ENCODE measurements around the gene SYNGAP1.

Gene SYNGAP1

DNA sequence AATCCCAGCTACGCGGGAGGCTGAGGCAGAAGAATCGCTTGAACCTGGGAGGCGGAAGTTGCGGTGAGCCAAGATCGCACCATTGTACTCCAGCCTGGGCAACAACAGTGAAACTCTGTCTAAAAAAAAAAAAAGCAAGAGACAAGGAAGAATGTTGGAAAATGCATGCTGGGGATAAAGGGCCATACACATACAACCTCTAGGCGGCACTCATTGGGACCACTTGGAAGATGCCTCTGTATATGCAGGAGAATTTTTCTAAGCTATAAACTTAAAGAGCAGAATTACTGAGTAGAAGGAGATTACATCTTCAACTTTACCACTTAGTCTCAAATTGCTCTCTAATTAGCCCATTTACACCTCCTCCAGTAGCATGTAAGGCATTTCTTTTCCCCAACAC, 77.3 kb downstream of the SYNGAP1 start:
- H3K27me3 ChIP-seq (replicated peaks; ENCODE audit: insufficient read depth, low read length): no peaks in the 10 kb centered on the region
- no peak overlapping the region for H2AFZ ChIP-seq (ENCODE audit: low read length)
- H3K27ac ChIP-seq (ENCODE audit: low read length): no peak overlapping the region
- H3K79me2 ChIP-seq (ENCODE audit: low read length): no peaks in the 10 kb centered on the region
- no peaks in the 10 kb centered on the region for H3K9me2 ChIP-seq (replicated peaks; ENCODE audit: insufficient read depth, low read length)
- H3K9me3 ChIP-seq (replicated peaks; ENCODE audit: insufficient read depth, low read length): no peaks in the 10 kb centered on the region
- no peaks in the 10 kb centered on the region for H3K36me3 ChIP-seq (replicated peaks; ENCODE audit: insufficient read depth, low read length)
- H3K4me3 ChIP-seq (ENCODE audit: low read length): no peak overlapping the region
- no peaks in the 10 kb centered on the region for H3K4me1 ChIP-seq (ENCODE audit: low read length)
- H3K4me2 ChIP-seq (ENCODE audit: low read depth, low read length): no peak overlapping the region
- DNase-seq: no peak
- H4K20me1 ChIP-seq (ENCODE audit: insufficient read depth, low read length): no peaks in the 10 kb centered on the region
- TF ChIP-seq EZH2phosphoT487 (IDR thresholded peaks at IDR 0.05; ENCODE audit: low read length): no peak
- no peak for TF ChIP-seq EZH2 (optimal IDR thresholded peaks at IDR 0.05; ENCODE audit: low read depth, low read length)
- TF ChIP-seq, protein P1, sequence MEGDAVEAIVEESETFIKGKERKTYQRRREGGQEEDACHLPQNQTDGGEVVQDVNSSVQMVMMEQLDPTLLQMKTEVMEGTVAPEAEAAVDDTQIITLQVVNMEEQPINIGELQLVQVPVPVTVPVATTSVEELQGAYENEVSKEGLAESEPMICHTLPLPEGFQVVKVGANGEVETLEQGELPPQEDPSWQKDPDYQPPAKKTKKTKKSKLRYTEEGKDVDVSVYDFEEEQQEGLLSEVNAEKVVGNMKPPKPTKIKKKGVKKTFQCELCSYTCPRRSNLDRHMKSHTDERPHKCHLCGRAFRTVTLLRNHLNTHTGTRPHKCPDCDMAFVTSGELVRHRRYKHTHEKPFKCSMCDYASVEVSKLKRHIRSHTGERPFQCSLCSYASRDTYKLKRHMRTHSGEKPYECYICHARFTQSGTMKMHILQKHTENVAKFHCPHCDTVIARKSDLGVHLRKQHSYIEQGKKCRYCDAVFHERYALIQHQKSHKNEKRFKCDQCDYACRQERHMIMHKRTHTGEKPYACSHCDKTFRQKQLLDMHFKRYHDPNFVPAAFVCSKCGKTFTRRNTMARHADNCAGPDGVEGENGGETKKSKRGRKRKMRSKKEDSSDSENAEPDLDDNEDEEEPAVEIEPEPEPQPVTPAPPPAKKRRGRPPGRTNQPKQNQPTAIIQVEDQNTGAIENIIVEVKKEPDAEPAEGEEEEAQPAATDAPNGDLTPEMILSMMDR (IDR thresholded peaks at IDR 0.05; ENCODE audit: low read length): no peak
- no peak overlapping the region for H3K9ac ChIP-seq (ENCODE audit: low read length)
- no peaks in the 10 kb centered on the region for H3F3A ChIP-seq (ENCODE audit: insufficient read depth, low read length)

DNA sequence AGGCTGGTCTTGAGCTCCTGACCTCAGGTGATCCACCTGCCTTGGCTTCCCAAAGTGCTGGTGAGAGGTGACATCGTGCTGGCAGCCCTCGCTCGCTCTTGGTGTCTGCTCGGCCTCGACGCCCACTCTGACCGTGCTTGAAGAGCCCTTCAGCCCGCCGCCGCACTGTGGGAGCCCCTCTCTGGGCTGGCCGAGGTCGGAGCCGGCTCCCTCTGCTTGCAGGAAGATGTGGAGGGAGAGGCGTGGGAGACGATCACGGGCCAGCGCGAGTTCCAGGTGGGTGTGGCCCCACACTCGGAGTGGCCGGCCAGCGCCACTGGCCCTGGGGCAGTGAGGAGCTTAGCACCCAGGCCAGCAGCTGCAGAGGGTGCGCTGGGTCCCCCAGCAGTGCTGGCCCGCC, 82.6 kb downstream of the SYNGAP1 start:
- Histone ChIP-seq H3F3A (ENCODE audit: insufficient read depth, low read length) (no peaks in the 10 kb centered on the region), H3K36me3 (replicated peaks; ENCODE audit: insufficient read depth, low read length) (no peaks in the 10 kb centered on the region), H3K27ac (ENCODE audit: low read length) (no peak overlapping the region), H2AFZ (ENCODE audit: low read length) (no peak overlapping the region), H3K9me2 (replicated peaks; ENCODE audit: insufficient read depth, low read length) (no peaks in the 10 kb centered on the region), H3K79me2 (ENCODE audit: low read length) (no peaks in the 10 kb centered on the region), H3K9me3 (replicated peaks; ENCODE audit: insufficient read depth, low read length) (no peaks in the 10 kb centered on the region), H4K20me1 (ENCODE audit: insufficient read depth, low read length) (no peaks in the 10 kb centered on the region), H3K4me1 (ENCODE audit: low read length) (no peaks in the 10 kb centered on the region), H3K9ac (ENCODE audit: low read length) (no peak overlapping the region), H3K4me2 (ENCODE audit: low read depth, low read length) (no peak overlapping the region), H3K27me3 (replicated peaks; ENCODE audit: insufficient read depth, low read length) (no peaks in the 10 kb centered on the region), H3K4me3 (ENCODE audit: low read length) (no peak overlapping the region)
- no peak for TF ChIP-seq EZH2phosphoT487 (IDR thresholded peaks at IDR 0.05; ENCODE audit: low read length)
- TF ChIP-seq EZH2 (optimal IDR thresholded peaks at IDR 0.05; ENCODE audit: low read depth, low read length): no peak
- TF ChIP-seq, protein P1 (IDR thresholded peaks at IDR 0.05; ENCODE audit: low read length): no peak
- DNase-seq: no peak

DNA sequence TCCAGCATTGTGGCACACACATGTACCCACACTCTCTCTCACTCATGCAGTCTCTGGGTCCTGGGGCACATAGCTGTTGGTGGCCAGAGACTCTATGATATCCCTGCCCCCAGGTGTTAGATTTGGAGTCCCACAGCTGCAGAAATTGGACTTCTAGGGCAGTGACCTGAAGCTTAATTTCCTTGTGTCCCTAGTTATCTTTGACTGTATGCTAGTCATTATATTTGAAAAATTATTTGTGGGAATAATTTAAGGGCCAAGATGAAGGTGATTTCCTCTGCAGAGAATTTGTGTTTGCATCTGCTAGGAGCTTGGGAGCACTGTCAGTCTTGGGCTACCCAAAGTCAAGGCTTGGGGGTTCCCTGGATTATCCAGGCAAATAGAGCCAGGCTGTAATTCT, 84.6 kb downstream of the SYNGAP1 start:
- no peaks in the 10 kb centered on the region for H3K9me2 ChIP-seq (replicated peaks; ENCODE audit: insufficient read depth, low read length)
- H3K79me2 ChIP-seq (ENCODE audit: low read length): no peaks in the 10 kb centered on the region
- no peaks in the 10 kb centered on the region for H3K9me3 ChIP-seq (replicated peaks; ENCODE audit: insufficient read depth, low read length)
- H3K9ac ChIP-seq (ENCODE audit: low read length): no peak overlapping the region
- H3K27ac ChIP-seq (ENCODE audit: low read length): no peak overlapping the region
- no peaks in the 10 kb centered on the region for H4K20me1 ChIP-seq (ENCODE audit: insufficient read depth, low read length)
- H3K4me3 ChIP-seq (ENCODE audit: low read length): no peak overlapping the region
- no peaks in the 10 kb centered on the region for H3K36me3 ChIP-seq (replicated peaks; ENCODE audit: insufficient read depth, low read length)
- no peaks in the 10 kb centered on the region for H3K27me3 ChIP-seq (replicated peaks; ENCODE audit: insufficient read depth, low read length)
- TF ChIP-seq, protein P1 (IDR thresholded peaks at IDR 0.05; ENCODE audit: low read length): no peak
- TF ChIP-seq EZH2phosphoT487 (IDR thresholded peaks at IDR 0.05; ENCODE audit: low read length) (no peak), EZH2 (optimal IDR thresholded peaks at IDR 0.05; ENCODE audit: low read depth, low read length) (no peak)
- no peak overlapping the region for H3K4me2 ChIP-seq (ENCODE audit: low read depth, low read length)
- H3F3A ChIP-seq (ENCODE audit: insufficient read depth, low read length): no peaks in the 10 kb centered on the region
- H2AFZ ChIP-seq (ENCODE audit: low read length): no peak overlapping the region
- no peaks in the 10 kb centered on the region for H3K4me1 ChIP-seq (ENCODE audit: low read length)
- no peak for DNase-seq

All from MM.1S (cell line).